Prostate gland (tissue), 2 donors: Measurements from ENCODE around the gene ADCY3.

Experiments
- POLR2A ChIP-seq: fragments of 450-650 bp; IDR thresholded peaks from one replicate; pipeline ENCODE4 v1.6.1; 2016; ENCODE audit warnings: antibody characterized with exemption, mild to moderate bottlenecking
- TF ChIP-seq, protein P1 (sequence below), 4 experiments: fragments of 200-600 bp in 2 of 4; fragments of 450-650 bp in 2 of 4; sonication (generic) in 2 of 4; IDR thresholded peaks; 1 replicate in 3 of 4; 2 replicates in 1 of 4; pipeline ENCODE4 v1.5.1; 2016 to 2019; ENCODE audit warnings: antibody characterized with exemption in 4 of 4, mild to moderate bottlenecking in 2 of 4, moderate library complexity in 2 of 4

DNA sequence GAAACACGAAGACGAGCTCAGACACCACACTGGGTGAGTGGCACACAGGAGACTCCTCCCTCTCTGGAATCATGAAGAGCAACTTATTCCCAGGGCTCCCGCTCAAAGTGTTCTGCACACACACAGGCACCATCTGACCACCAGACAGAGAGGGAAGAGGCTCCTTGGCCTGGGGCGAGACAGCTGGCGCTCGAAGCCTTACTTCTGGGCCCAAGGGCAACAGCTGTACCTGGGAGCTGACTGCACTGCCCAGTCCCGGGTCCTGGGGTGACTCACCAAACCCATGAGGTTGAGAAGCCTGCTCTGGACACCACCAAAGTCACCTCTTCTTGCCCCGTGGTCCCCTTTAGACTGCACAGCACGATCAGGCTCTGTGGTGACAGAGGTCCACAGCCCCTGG is 42.4 kb downstream of the ADCY3 start:
- TF ChIP-seq, protein P1, sequence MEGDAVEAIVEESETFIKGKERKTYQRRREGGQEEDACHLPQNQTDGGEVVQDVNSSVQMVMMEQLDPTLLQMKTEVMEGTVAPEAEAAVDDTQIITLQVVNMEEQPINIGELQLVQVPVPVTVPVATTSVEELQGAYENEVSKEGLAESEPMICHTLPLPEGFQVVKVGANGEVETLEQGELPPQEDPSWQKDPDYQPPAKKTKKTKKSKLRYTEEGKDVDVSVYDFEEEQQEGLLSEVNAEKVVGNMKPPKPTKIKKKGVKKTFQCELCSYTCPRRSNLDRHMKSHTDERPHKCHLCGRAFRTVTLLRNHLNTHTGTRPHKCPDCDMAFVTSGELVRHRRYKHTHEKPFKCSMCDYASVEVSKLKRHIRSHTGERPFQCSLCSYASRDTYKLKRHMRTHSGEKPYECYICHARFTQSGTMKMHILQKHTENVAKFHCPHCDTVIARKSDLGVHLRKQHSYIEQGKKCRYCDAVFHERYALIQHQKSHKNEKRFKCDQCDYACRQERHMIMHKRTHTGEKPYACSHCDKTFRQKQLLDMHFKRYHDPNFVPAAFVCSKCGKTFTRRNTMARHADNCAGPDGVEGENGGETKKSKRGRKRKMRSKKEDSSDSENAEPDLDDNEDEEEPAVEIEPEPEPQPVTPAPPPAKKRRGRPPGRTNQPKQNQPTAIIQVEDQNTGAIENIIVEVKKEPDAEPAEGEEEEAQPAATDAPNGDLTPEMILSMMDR (IDR thresholded peaks at IDR 0.05), result no peak
- no peak for TF ChIP-seq POLR2A
